WTC11 (cell line): ENCODE data around the gene NECTIN2. TPM values are rescaled to one million over a fixed set of nuclear protein-coding genes. Genes with fewer than 3 reads are reported as not detected.

Source experiments
- ATAC-seq: fragments of 200-7000 bp; cut with Tn5 transposase; 2 replicates; pipeline ENCODE4 v1.10.0; 2021; ENCODE audit warnings: mild to moderate bottlenecking, moderate library complexity
- CTCF ChIA-PET: fragments of 300-600 bp; sonication (Branson Sonifier 250); formaldehyde crosslinking; loops from one replicate; lab custom pipeline; 2021; ENCODE audit warnings: antibody characterized with exemption; lab: Charles Lee
- POLR2A ChIA-PET: fragments of 350-600 bp; sonication (Branson Sonifier 250); formaldehyde crosslinking; loops from one replicate; lab custom pipeline; 2021; ENCODE audit warnings: antibody characterized with exemption; lab: Charles Lee
- DNase-seq: peaks from one replicate; pipeline ENCODE4 v3.0.0; 2021; ENCODE audit warnings: low spot score
- H3K27ac Mint-ChIP-seq: 2 replicates; pipeline ENCODE4 v1.8.0; 2021; ENCODE audit warnings: mixed read lengths
- H3K27me3 Mint-ChIP-seq: 2 replicates; pipeline ENCODE4 v1.8.0; 2021; ENCODE audit warnings: low read depth, mild to moderate bottlenecking, moderate library complexity, mixed read lengths
- H3K36me3 Mint-ChIP-seq: 2 replicates; pipeline ENCODE4 v1.8.0; 2021; ENCODE audit warnings: mixed read lengths
- H3K4me1 Mint-ChIP-seq: 2 replicates; pipeline ENCODE4 v1.8.0; 2022; ENCODE audit warnings: mixed read lengths
- H3K4me3 Mint-ChIP-seq: 2 replicates; pipeline ENCODE4 v1.8.0; 2021; ENCODE audit warnings: mild to moderate bottlenecking, moderate library complexity, mixed read lengths
- H3K9me3 Mint-ChIP-seq: 2 replicates; pipeline ENCODE4 v1.8.0; 2021; ENCODE audit warnings: mixed read lengths
- CBFB ChIP-seq: sonication (generic); formaldehyde crosslinking; IDR thresholded peaks from 2 replicates; pipeline ENCODE4 v1.8.1; 2022; ENCODE audit warnings: mild to moderate bottlenecking, low read depth, missing genetic modification reagents
- CREM ChIP-seq: sonication (generic); formaldehyde crosslinking; IDR thresholded peaks from 2 replicates; pipeline ENCODE4 v1.8.1; 2022; ENCODE audit warnings: mild to moderate bottlenecking, missing genetic modification reagents, moderate library complexity
- EMX1 ChIP-seq: fragments of 250-450 bp; sonication (Bioruptor Pico); IDR thresholded peaks from 2 replicates; pipeline ENCODE4 v1.8.0; 2021; ENCODE audit warnings: mild to moderate bottlenecking
- FOXK1 ChIP-seq: sonication (generic); formaldehyde crosslinking; IDR thresholded peaks from 2 replicates; pipeline ENCODE4 v1.8.0; 2022; ENCODE audit warnings: mild to moderate bottlenecking, moderate library complexity, missing genetic modification reagents
- FOXP1 ChIP-seq: sonication (generic); formaldehyde crosslinking; IDR thresholded peaks from 2 replicates; pipeline ENCODE4 v1.8.0; 2022; ENCODE audit warnings: missing genetic modification reagents, mild to moderate bottlenecking, moderate library complexity, borderline replicate concordance
- GABPB1 ChIP-seq: sonication (generic); formaldehyde crosslinking; IDR thresholded peaks from 2 replicates; pipeline ENCODE4 v1.8.1; 2023; ENCODE audit warnings: mild to moderate bottlenecking, missing genetic modification reagents
- MLX ChIP-seq: sonication (generic); formaldehyde crosslinking; IDR thresholded peaks from 2 replicates; pipeline ENCODE4 v1.8.1; 2023; ENCODE audit warnings: mild to moderate bottlenecking, missing genetic modification reagents, moderate library complexity
- NFYB ChIP-seq: sonication (generic); formaldehyde crosslinking; conservative IDR thresholded peaks from 2 replicates; pipeline ENCODE4 v1.8.0; 2022; ENCODE audit warnings: low read depth, missing genetic modification reagents
- PRDM15 ChIP-seq: sonication (generic); formaldehyde crosslinking; IDR thresholded peaks from 2 replicates; pipeline ENCODE4 v1.8.0; 2022; ENCODE audit warnings: missing genetic modification reagents
- TCF7 ChIP-seq: sonication (generic); formaldehyde crosslinking; IDR thresholded peaks from 2 replicates; pipeline ENCODE4 v1.8.0; 2022; ENCODE audit warnings: mild to moderate bottlenecking, low read depth, missing genetic modification reagents, moderate library complexity
- USF2 ChIP-seq: sonication (generic); formaldehyde crosslinking; IDR thresholded peaks from 2 replicates; pipeline ENCODE4 v1.8.1; 2023; ENCODE audit warnings: mild to moderate bottlenecking, missing genetic modification reagents, moderate library complexity
- ZMAT4 ChIP-seq: fragments of 250-450 bp; sonication (Bioruptor Pico); IDR thresholded peaks from 2 replicates; pipeline ENCODE4 v1.9.0; 2021; ENCODE audit warnings: mild to moderate bottlenecking
- ZNF317 ChIP-seq: sonication (generic); formaldehyde crosslinking; IDR thresholded peaks from 2 replicates; pipeline ENCODE4 v1.8.1; 2023; ENCODE audit warnings: low read depth, mild to moderate bottlenecking, moderate library complexity, missing genetic modification reagents, borderline replicate concordance
- ZNF416 ChIP-seq: fragments of 250-450 bp; sonication (Bioruptor Pico); IDR thresholded peaks from 2 replicates; pipeline ENCODE4 v1.9.0; 2021; ENCODE audit warnings: mild to moderate bottlenecking, inconsistent platforms
- ZNF671 ChIP-seq: fragments of 250-450 bp; sonication (Bioruptor Pico); IDR thresholded peaks from 2 replicates; pipeline ENCODE4 v1.8.0; 2021; ENCODE audit warnings: mild to moderate bottlenecking
- total RNA-seq: library from RNA; stranded (reverse); gene quantifications from 3 replicates; pipeline ENCODE4 v1.2.3, GENCODE V29; 2021
- TF ChIP-seq, protein P1 (sequence below): fragments of 250-450 bp; sonication (Bioruptor Pico); conservative IDR thresholded peaks from 2 replicates; pipeline ENCODE4 v1.9.0; 2021; ENCODE audit warnings: mild to moderate bottlenecking
- TF ChIP-seq, protein P2 (sequence below): fragments of 250-450 bp; sonication (Bioruptor Pico); IDR thresholded peaks from 2 replicates; pipeline ENCODE4 v2.1.2; 2022; ENCODE audit warnings: mild to moderate bottlenecking, moderate library complexity
- TF ChIP-seq, protein P3 (sequence below): sonication (generic); formaldehyde crosslinking; IDR thresholded peaks from 2 replicates; pipeline ENCODE4 v1.8.1; 2022; ENCODE audit warnings: low read depth, mild to moderate bottlenecking, moderate library complexity, missing genetic modification reagents, borderline replicate concordance

Gene NECTIN2
- total RNA-seq, 1 experiment from 2014 or later = 170 TPM

- CTCF ChIA-PET = interaction anchor here (0.6 to 1.1 kb wide), 3 partner anchors 12 to 169 kb away, joined by 3 to 5 read pairs (median 5); no protein-coding TSS in a partner anchor
- no peak for DNase-seq
- POLR2A ChIA-PET = interaction anchor here (1.0 kb wide), 1 partner anchor 85 kb away, joined by 3 read pairs; no protein-coding TSS in a partner anchor
- TF ChIP-seq PRDM15 (no peak), CBFB (no peak), FOXP1 (no peak), EMX1 (CRISPR knock-in tag) (no peak), ZNF416 (CRISPR knock-in tag) (no peak), NFYB (no peak)
- TF ChIP-seq, protein P1, sequence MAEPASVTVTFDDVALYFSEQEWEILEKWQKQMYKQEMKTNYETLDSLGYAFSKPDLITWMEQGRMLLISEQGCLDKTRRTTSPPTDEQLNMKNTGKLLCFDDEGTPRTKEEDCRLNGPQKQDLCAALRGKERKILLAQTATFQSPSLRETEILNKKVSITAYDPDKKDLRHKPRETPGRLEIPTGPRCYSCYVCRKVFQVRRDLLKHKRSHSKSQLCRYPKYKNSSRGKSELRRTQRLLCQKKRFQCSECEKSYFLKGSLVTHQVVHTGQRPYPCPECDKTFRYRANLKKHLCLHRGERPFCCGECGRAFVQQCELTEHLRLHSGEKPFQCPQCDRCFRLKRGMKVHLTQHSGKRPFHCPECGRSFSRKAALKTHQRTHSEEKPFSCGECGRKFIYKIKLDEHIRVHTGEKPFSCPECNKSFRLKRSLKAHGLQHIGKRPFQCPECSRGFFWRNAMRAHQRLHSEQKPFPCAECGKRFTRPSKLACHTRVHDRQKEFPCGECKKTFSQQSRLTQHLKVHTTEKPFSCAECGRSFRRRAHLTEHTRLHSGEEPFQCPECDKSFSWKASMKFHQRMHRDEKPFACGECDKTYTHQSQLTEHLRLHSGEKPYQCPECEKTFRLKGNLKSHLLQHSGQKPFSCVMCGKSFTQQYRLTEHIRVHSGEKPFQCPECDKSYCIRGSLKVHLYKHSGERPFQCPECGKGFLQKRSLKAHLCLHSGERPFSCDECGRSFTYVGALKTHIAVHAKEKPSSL = no peak
- Mint-ChIP-seq H3K4me1 (peaks cover 21% of the 10 kb centered on the region), H3K9me3 (no peaks in the 10 kb centered on the region), H3K27ac (peak overlapping the region; percentile 96), H3K4me3 (peak overlapping the region; percentile 93), H3K36me3 (peaks cover 59% of the 10 kb centered on the region), H3K27me3 (no peaks in the 10 kb centered on the region; the same call in 1 of the 2 replicates)
- ATAC-seq = no peak
Measured at GRCh38 chr19:44892932-44893331, 46.8 kb downstream of the NECTIN2 start.

DNA sequence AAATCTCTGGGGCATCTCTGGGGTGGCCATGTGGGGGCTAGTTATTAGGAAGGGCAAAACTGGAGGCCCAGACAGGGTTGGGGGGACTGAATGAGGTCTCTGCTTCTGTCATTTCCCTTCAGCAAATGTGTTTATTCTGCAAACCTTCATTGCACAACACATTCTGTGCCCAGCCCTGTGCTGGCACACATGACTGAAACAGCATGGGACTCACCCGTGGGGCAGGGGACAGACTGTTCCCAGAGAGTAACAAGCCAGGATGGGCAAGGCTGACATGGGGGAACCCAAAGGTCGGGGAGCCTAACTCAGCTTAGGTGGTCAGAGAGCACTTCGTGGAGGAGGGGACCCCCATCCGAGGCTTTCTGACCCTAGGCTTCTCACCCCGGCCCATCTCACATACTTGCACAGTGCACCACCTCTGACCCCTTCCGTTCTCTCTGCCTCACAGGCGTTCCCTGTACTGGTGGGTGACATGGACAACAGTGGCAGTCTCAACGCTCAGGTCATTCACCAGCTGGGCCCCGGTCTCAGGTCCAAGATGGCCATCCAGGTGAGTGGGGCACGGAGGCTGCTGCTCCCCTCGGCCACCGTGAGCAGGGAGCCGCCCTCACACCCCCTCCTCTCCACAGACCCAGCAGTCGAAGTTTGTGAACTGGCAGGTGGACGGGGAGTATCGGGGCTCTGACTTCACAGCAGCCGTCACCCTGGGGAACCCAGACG is 47.4 kb downstream of the NECTIN2 start:
- H3K9me3 Mint-ChIP-seq = no peaks in the 10 kb centered on the region
- peaks cover 21% of the 10 kb centered on the region for H3K4me1 Mint-ChIP-seq
- H3K27ac Mint-ChIP-seq = no peak overlapping the region
- CTCF ChIA-PET = interaction anchor here (1.1 kb wide), 1 partner anchor 170 kb away, joined by 3 read pairs; no protein-coding TSS in a partner anchor
- no peaks in the 10 kb centered on the region; the same call in 1 of the 2 replicates for H3K27me3 Mint-ChIP-seq
- ATAC-seq = no peak
- POLR2A ChIA-PET = interaction anchor here (1.0 kb wide), 1 partner anchor 86 kb away, joined by 3 read pairs; no protein-coding TSS in a partner anchor
- peak overlapping the region; percentile 93 for H3K4me3 Mint-ChIP-seq
- peaks cover 58% of the 10 kb centered on the region for H3K36me3 Mint-ChIP-seq
- TF ChIP-seq TCF7 (CRISPR knock-in tag) (no peak), CREM (CRISPR knock-in tag) (no peak), USF2 (CRISPR knock-in tag) (no peak), ZNF416 (CRISPR knock-in tag) (no peak), ZMAT4 (no peak), GABPB1 (CRISPR knock-in tag) (no peak), ZNF317 (CRISPR knock-in tag) (no peak), MLX (CRISPR knock-in tag) (no peak), ZNF671 (CRISPR knock-in tag) (no peak), FOXK1 (CRISPR knock-in tag) (no peak)
- TF ChIP-seq, protein P2, sequence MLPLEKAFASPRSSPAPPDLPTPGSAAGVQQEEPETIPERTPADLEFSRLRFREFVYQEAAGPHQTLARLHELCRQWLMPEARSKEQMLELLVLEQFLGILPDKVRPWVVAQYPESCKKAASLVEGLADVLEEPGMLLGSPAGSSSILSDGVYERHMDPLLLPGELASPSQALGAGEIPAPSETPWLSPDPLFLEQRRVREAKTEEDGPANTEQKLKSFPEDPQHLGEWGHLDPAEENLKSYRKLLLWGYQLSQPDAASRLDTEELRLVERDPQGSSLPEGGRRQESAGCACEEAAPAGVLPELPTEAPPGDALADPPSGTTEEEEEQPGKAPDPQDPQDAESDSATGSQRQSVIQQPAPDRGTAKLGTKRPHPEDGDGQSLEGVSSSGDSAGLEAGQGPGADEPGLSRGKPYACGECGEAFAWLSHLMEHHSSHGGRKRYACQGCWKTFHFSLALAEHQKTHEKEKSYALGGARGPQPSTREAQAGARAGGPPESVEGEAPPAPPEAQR (CRISPR knock-in tag) = no peak
- TF ChIP-seq, protein P3, sequence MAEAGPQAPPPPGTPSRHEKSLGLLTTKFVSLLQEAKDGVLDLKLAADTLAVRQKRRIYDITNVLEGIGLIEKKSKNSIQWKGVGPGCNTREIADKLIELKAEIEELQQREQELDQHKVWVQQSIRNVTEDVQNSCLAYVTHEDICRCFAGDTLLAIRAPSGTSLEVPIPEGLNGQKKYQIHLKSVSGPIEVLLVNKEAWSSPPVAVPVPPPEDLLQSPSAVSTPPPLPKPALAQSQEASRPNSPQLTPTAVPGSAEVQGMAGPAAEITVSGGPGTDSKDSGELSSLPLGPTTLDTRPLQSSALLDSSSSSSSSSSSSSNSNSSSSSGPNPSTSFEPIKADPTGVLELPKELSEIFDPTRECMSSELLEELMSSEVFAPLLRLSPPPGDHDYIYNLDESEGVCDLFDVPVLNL (CRISPR knock-in tag) = no peak
- TF ChIP-seq, all 79 proteins: peak for 0
- no peak for DNase-seq
